GM10266 (cell line): Measurements from ENCODE around the gene RER1.
A peak's percentile ranks its signal among the peaks of the same experiment; 100 is the strongest.

Source experiments
- DNase-seq: peaks from one replicate; pipeline ENCODE4 v3.0.0; 2012; ENCODE audit errors: extremely low spot score
- TF ChIP-seq, protein P1 (sequence below): IDR thresholded peaks from 2 replicates; pipeline ENCODE4 v1.5.1; 2012; ENCODE audit warnings: mild to moderate bottlenecking, low read depth; ENCODE audit not compliant: control insufficient read depth, insufficient read depth; ENCODE audit errors: missing control alignments

RER1 gene

GRCh38 chr1:2429780-2430591 is 38.3 kb downstream of the RER1 start:
- TF ChIP-seq, protein P1, sequence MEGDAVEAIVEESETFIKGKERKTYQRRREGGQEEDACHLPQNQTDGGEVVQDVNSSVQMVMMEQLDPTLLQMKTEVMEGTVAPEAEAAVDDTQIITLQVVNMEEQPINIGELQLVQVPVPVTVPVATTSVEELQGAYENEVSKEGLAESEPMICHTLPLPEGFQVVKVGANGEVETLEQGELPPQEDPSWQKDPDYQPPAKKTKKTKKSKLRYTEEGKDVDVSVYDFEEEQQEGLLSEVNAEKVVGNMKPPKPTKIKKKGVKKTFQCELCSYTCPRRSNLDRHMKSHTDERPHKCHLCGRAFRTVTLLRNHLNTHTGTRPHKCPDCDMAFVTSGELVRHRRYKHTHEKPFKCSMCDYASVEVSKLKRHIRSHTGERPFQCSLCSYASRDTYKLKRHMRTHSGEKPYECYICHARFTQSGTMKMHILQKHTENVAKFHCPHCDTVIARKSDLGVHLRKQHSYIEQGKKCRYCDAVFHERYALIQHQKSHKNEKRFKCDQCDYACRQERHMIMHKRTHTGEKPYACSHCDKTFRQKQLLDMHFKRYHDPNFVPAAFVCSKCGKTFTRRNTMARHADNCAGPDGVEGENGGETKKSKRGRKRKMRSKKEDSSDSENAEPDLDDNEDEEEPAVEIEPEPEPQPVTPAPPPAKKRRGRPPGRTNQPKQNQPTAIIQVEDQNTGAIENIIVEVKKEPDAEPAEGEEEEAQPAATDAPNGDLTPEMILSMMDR: peak; percentile 23
- DNase-seq: no peak

GRCh38 chr1:2430592-2430973 is 38.9 kb downstream of the RER1 start:
- no peak for DNase-seq
- TF ChIP-seq, protein P1: no peak

DNA sequence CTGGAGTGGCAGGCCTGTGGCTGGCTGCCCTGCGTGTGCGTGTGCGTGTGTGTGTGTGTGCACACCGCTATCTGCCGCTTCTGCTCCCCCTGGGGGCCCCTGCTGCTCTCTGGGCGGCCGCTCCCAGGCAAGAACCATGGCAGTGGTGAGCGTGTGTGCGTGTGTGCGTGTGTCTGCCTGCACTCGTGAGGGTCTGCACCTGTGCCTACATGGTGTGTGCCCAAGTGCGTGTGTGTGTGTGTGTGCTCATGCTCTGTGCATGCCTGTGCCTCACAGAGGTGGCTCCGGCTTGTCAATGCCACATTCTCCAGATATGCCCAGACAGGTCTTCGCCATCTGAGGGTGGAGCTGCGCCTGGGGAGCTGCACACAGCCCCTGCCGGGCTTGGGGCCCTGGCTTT is 39.5 kb downstream of the RER1 start:
- DNase-seq: no peak
- TF ChIP-seq, protein P1: no peak

GRCh38 chr1:2431518-2431917 is 39.9 kb downstream of the RER1 start:
- TF ChIP-seq, protein P1: no peak
- no peak for DNase-seq

GRCh38 chr1:2432441-2432844 is 40.8 kb downstream of the RER1 start:
- DNase-seq: no peak
- TF ChIP-seq, protein P1: no peak

- no peak for DNase-seq
- TF ChIP-seq, protein P1: no peak
Observed at GRCh38 chr1:2433196-2433595, 41.6 kb downstream of the RER1 start.

DNA sequence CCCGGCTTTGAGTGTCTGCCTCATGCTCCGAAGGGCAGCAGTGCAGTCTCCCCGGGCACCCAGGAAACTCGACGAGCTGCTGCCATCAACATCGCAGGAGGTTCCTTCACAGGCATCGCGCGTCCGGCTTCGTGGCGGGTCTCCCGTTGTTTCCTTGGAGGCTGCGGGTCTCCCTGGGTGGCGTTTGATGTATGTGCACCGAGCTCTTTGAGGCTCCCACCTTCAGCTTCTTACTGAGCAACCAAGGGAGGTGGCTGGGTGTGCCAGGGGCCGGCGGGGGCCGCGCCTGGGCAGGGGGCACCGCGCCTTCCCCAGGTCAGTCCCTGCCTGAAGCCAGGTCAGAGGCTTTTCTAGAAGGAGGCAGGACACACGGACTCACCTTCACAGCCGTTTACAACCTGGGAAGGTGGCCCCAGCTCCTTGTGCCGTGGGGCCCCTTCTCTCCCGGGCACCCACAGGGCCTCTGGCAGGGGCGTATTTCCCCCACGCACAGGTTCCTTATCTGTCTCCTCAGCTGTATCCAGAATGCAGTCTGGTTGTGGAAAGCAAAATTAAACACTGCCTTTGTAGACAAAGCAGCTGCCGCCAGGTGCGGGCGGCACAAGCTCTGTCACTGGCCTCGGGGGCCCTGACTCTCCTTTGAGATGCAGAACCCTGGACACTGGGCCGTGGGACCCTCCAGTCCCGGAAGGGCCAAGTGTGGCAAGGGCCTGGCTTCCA is 42.5 kb downstream of the RER1 start:
- DNase-seq: no peak
- TF ChIP-seq, protein P1: no peak
